Inflammatory macrophage treated with lipopolysaccharide for 1 hour (primary cell): ENCODE results near the gene ABHD12B.
"Not testable (repeated sequence)": the region's sequence is repeated elsewhere in the genome, so short reads cannot be mapped to it uniquely, and the experiment has no call there.

Source experiments
- DNase-seq, 2 donors: peaks; one replicate each; pipeline ENCODE4 v3.0.0-alpha.2; 2020 to 2022

ABHD12B gene

GRCh38 chr14:50936882-50937281 is 65.0 kb downstream of the ABHD12B start:
- DNase-seq = no peak

- peak; percentile 82 to 89 for DNase-seq
These were observed 65.5 kb downstream of the ABHD12B start for GRCh38 chr14:50937325-50937724.

- DNase-seq = no peak
These were observed 65.9 kb downstream of the ABHD12B start for GRCh38 chr14:50937800-50938199.

- no peak for DNase-seq
These were observed 69.3 kb downstream of the ABHD12B start for GRCh38 chr14:50941151-50941550.

GRCh38 chr14:50941638-50942037 is 69.8 kb downstream of the ABHD12B start:
- DNase-seq = not testable (repeated sequence)

GRCh38 chr14:50943261-50943942 is 71.5 kb downstream of the ABHD12B start:
- DNase-seq = no peak

GRCh38 chr14:50943943-50944646 is 72.2 kb downstream of the ABHD12B start, which contains the start of gene PYGL:
Gene PYGL, minus strand, starts transcription at chr14:50944483. Its CDS starts 80 bp downstream, at chr14:50944403.
- DNase-seq = peak; percentile 72 to 76

- DNase-seq = peak; percentile 47 to 49
These were observed 73.0 kb downstream of the ABHD12B start for GRCh38 chr14:50944647-50945413.

GRCh38 chr14:50946234-50946935 is 74.5 kb downstream of the ABHD12B start:
- no peak for DNase-seq

GRCh38 chr14:50947446-50947845 is 75.6 kb downstream of the ABHD12B start:
- no peak for DNase-seq

GRCh38 chr14:50948205-50948604 is 76.4 kb downstream of the ABHD12B start:
- no peak for DNase-seq

GRCh38 chr14:50951032-50951431 is 79.2 kb downstream of the ABHD12B start:
- no peak for DNase-seq

GRCh38 chr14:50953502-50953901 is 81.6 kb downstream of the ABHD12B start:
- DNase-seq = peak; percentile 29 to 39
